IPS-18a (cell line): ENCODE data around the gene NUP210.

ENCODE experiments used
- H3K27ac ChIP-seq: one replicate; pipeline ENCODE4 v1.5.1; 2013; ENCODE audit warnings: low read length
- H3K27me3 ChIP-seq: one replicate; pipeline ENCODE4 v1.6.1; 2013; ENCODE audit warnings: mild to moderate bottlenecking, low read length; ENCODE audit not compliant: control insufficient read depth, insufficient read depth
- H3K36me3 ChIP-seq: one replicate; pipeline ENCODE4 v1.6.1; 2013; ENCODE audit warnings: low read depth, low read length; ENCODE audit not compliant: control insufficient read depth
- H3K4me1 ChIP-seq: one replicate; pipeline ENCODE4 v1.6.1; 2013; ENCODE audit warnings: low read depth, low read length; ENCODE audit not compliant: control insufficient read depth
- H3K4me3 ChIP-seq: one replicate; pipeline ENCODE4 v1.5.1; 2013; ENCODE audit warnings: low read length
- H3K9ac ChIP-seq: one replicate; pipeline ENCODE4 v1.6.1; 2013; ENCODE audit warnings: mild to moderate bottlenecking, low read length, moderate library complexity
- H3K9me3 ChIP-seq: one replicate; pipeline ENCODE4 v1.6.1; 2013; ENCODE audit warnings: low read depth, low read length; ENCODE audit not compliant: control insufficient read depth

The NUP210 gene

DNA sequence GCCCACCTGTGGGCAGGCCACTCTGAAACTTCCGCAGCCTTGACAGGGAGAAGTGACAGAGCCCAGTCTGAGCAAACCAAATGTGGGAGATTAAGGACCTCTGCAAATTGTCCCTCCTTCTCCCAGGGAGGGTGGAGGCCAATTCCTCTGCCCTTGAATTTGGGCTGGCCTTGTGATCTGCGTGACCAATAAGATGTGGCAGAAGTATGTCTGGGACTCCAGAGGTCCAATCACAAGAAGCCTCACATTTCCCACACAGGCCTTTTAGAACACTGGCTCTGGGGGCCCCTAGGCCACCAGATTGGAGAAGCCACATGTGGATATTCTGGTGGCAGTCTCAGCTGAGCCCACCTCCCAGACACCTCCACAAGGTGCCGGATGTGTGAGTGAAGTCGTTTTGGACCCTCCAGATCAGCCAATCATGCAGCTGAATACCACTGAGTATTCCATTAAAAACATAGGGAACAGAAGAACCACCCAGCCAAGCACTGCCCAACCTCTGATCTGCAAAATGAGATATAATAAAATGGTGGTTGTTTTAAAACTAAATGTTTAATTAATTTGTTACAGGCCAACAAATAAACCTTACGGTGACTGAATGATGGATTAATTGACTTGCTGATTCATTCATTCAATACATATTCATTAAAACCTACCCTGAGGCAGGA lies 150.3 kb downstream of the NUP210 start:
- Histone ChIP-seq H3K9me3 (no peaks in the 10 kb centered on the region), H3K4me3 (no peak overlapping the region), H3K36me3 (no peaks in the 10 kb centered on the region), H3K27me3 (no peaks in the 10 kb centered on the region), H3K27ac (no peak overlapping the region), H3K9ac (no peak overlapping the region), H3K4me1 (no peaks in the 10 kb centered on the region)

DNA sequence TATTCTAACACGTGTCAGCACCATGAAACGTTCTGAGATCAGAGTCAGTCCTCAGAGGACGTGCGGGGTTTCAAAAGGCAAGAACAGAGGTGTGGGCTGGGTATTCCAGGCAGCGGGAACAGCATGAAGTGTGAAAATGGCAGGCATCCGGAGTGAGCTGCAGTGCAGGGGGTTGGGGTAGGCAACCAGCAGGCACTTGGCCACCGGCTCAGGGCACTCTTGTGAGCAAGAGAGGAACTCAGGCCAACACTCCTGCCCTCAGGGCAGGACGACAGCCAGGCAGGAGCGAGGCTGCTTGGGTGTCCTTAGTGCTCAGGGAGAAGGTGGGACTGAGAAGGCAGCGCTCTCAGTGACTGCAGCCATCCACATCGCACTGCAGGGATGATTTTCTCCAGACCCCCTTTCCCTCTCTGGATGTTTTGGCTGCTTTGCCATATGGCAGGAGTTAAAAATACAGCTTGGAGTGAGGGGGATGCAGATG lies 151.1 kb downstream of the NUP210 start:
- no peak overlapping the region for H3K9ac ChIP-seq
- no peaks in the 10 kb centered on the region for H3K4me1 ChIP-seq
- no peaks in the 10 kb centered on the region for H3K27me3 ChIP-seq
- no peak overlapping the region for H3K4me3 ChIP-seq
- no peaks in the 10 kb centered on the region for H3K9me3 ChIP-seq
- H3K27ac ChIP-seq = no peak overlapping the region
- no peaks in the 10 kb centered on the region for H3K36me3 ChIP-seq

DNA sequence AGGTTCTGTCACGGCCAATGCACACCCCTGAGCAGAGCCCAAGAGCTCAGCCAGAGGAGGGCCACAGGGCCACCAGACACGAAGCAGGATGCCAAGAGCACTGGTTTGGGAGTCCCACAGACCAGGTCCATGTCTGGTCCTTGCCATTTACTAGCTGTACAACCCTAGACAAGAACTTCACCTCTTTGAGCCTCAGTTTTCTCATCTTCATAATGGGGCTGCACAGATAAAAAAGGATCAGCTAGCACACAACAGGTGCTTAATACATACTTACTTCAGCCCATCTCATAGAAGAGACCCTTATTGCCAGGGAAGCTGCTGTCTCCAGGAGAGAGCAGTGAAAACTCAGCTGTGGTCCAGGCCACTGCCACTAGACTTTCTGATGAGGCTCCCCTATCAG lies 152.0 kb downstream of the NUP210 start:
- H3K36me3 ChIP-seq = no peaks in the 10 kb centered on the region
- no peak overlapping the region for H3K9ac ChIP-seq
- H3K27ac ChIP-seq = no peak overlapping the region
- H3K27me3 ChIP-seq = no peaks in the 10 kb centered on the region
- no peaks in the 10 kb centered on the region for H3K9me3 ChIP-seq
- H3K4me3 ChIP-seq = no peak overlapping the region
- H3K4me1 ChIP-seq = no peaks in the 10 kb centered on the region

DNA sequence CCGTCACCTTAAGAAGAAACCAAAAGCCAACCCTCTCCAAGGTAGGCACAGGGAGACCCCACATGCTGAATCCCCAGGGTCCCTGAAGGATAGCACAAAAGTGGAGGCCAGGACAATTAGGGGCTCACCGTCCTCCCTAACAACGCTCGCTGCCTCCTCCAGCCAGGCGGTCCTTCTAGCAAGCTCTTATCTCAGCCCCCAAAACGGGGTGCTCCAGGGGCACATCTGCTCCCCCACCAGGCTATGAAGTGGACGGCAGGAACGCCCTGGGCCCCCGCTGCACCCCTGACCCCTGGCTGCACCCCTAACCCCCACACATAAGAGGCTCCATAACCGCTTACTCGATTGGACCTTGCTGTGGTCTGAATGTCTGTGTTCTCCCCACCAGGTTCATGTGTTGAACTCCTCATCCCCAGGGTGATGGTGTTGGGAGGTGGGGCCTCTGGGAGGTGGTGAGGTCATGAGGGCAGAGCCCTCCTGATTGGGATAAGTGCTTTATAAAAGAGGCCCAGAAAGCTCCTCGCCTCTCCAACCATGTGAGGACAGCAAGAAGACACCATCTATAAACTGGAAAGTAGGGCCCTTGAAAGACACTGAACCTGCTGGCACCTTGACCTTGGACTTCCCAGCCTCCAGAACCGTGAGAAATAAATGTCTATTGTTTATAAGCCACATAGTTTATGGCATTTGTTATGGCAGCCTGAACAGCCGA lies 153.3 kb downstream of the NUP210 start:
- Histone ChIP-seq H3K4me3 (no peak overlapping the region), H3K36me3 (no peaks in the 10 kb centered on the region), H3K27me3 (no peaks in the 10 kb centered on the region), H3K9ac (no peak overlapping the region), H3K9me3 (no peaks in the 10 kb centered on the region), H3K27ac (no peak overlapping the region), H3K4me1 (no peaks in the 10 kb centered on the region)
